Measurements from ENCODE around the gene PTPRF. TPM values are rescaled to one million over a fixed set of nuclear protein-coding genes. Genes with fewer than 3 reads are reported as not detected.

PTPRF gene
- polyA plus RNA-seq, 3 donors = not detected

GRCh38 chr1:43538969-43539368 is 8.3 kb downstream of the PTPRF start:
- Histone ChIP-seq H3K4me3 (replicated peaks in 1 of 3; ENCODE audit: low read depth in 2 of 3, low read length in 3 of 3) (no peak overlapping the region), H3K27me3 (ENCODE audit: control insufficient read depth in 2 of 2, insufficient read depth in 2 of 2, low read length in 2 of 2) (no peaks in the 10 kb centered on the region), H3K4me2 (replicated peaks; ENCODE audit: extremely low read depth, low read length, poor library complexity, severe bottlenecking) (no peak overlapping the region), H4K20me1 (ENCODE audit: insufficient read depth, low read length) (no peaks in the 10 kb centered on the region), H3K9ac (ENCODE audit: insufficient read depth, low read length, poor library complexity, severe bottlenecking) (no peak overlapping the region), H2AFZ (ENCODE audit: insufficient read depth, low read depth, low read length, poor library complexity, severe bottlenecking) (no peak overlapping the region), H3K36me3 (replicated peaks in 1 of 2; ENCODE audit: control insufficient read depth in 1 of 2, insufficient read depth in 2 of 2, low read length in 2 of 2) (no peaks in the 10 kb centered on the region), H3K27ac (ENCODE audit: low read depth in 1 of 2, low read length in 2 of 2) (no peak overlapping the region), H3K9me3 (replicated peaks in 1 of 2; ENCODE audit: control insufficient read depth in 1 of 2, insufficient read depth in 1 of 2, low read length in 2 of 2) (no peaks in the 10 kb centered on the region), H3K79me2 (ENCODE audit: insufficient read depth, low read length) (no peaks in the 10 kb centered on the region), H3K4me1 (ENCODE audit: control insufficient read depth in 1 of 2, insufficient read depth in 2 of 2, low read length in 2 of 2) (no peaks in the 10 kb centered on the region)
- no peak for DNase-seq
- Mint-ChIP-seq H3K27me3 (ENCODE audit: low read depth in 3 of 3) (peaks cover 3 to 5% (median 3%) of the 10 kb centered on the region in 3 donors), H3K27ac (peak overlapping the region in 1 of 7 donors; percentile 0), H3K9me3 (no peaks in the 10 kb centered on the region), H3K4me1 (no peaks in the 10 kb centered on the region), H3K36me3 (no peaks in the 10 kb centered on the region), H3K4me3 (no peak overlapping the region)
- 89% methylated on average over 4 of the region's 4 CpGs for WGBS (ENCODE audit: insufficient coverage)
- no peak for TF ChIP-seq CTCF (IDR thresholded peaks at IDR 0.05)
- intact Hi-C loops (cut with micrococcal nuclease) = loop anchor here in 1 of 2 donors (10.0 kb wide), 1 partner anchor 396 kb away; the partner anchor contains the start of gene ARTN

- no peaks in the 10 kb centered on the region for H3K36me3 ChIP-seq (replicated peaks in 1 of 2; ENCODE audit: control insufficient read depth in 1 of 2, insufficient read depth in 2 of 2, low read length in 2 of 2)
- H3K4me3 ChIP-seq (replicated peaks in 1 of 3; ENCODE audit: low read depth in 2 of 3, low read length in 3 of 3) = no peak overlapping the region
- H3K79me2 ChIP-seq (ENCODE audit: insufficient read depth, low read length) = no peaks in the 10 kb centered on the region
- no peaks in the 10 kb centered on the region for H3K9me3 ChIP-seq (replicated peaks in 1 of 2; ENCODE audit: control insufficient read depth in 1 of 2, insufficient read depth in 1 of 2, low read length in 2 of 2)
- H3K4me1 ChIP-seq (ENCODE audit: control insufficient read depth in 1 of 2, insufficient read depth in 2 of 2, low read length in 2 of 2) = no peaks in the 10 kb centered on the region
- TF ChIP-seq CTCF (IDR thresholded peaks at IDR 0.05) = no peak
- no peak overlapping the region for H3K27ac ChIP-seq (ENCODE audit: low read depth in 1 of 2, low read length in 2 of 2)
- H3K27me3 ChIP-seq (ENCODE audit: control insufficient read depth in 2 of 2, insufficient read depth in 2 of 2, low read length in 2 of 2) = no peaks in the 10 kb centered on the region
- no peaks in the 10 kb centered on the region for H3K4me1 Mint-ChIP-seq
- H4K20me1 ChIP-seq (ENCODE audit: insufficient read depth, low read length) = no peaks in the 10 kb centered on the region
- no peak overlapping the region for H3K4me2 ChIP-seq (replicated peaks; ENCODE audit: extremely low read depth, low read length, poor library complexity, severe bottlenecking)
- no peak overlapping the region for H3K4me3 Mint-ChIP-seq
- intact Hi-C loops (cut with micrococcal nuclease) = loop anchor here in 1 of 2 donors (10.0 kb wide), 1 partner anchor 395 kb away; the partner anchor contains the start of gene ARTN
- no peak overlapping the region for H2AFZ ChIP-seq (ENCODE audit: insufficient read depth, low read depth, low read length, poor library complexity, severe bottlenecking)
- no peak overlapping the region for H3K27ac Mint-ChIP-seq
- no peak for DNase-seq
- no peak overlapping the region for H3K9ac ChIP-seq (ENCODE audit: insufficient read depth, low read length, poor library complexity, severe bottlenecking)
- peaks cover 3 to 4% (median 3%) of the 10 kb centered on the region in 3 donors for H3K27me3 Mint-ChIP-seq (ENCODE audit: low read depth in 3 of 3)
- H3K9me3 Mint-ChIP-seq = no peaks in the 10 kb centered on the region
- WGBS (ENCODE audit: insufficient coverage) = 97% methylated on average over 4 of the region's 7 CpGs
- H3K36me3 Mint-ChIP-seq = no peaks in the 10 kb centered on the region
Measured at GRCh38 chr1:43539726-43540434, 9.2 kb downstream of the PTPRF start.
